ENCODE data around the gene EFCAB9. TPM values are rescaled to one million over a fixed set of nuclear protein-coding genes. Genes with fewer than 3 reads are reported as not detected.

The EFCAB9 gene
- polyA plus RNA-seq, 3 donors: not detected

GRCh38 chr5:172234031-172234430 lies 40.1 kb downstream of the EFCAB9 start:
- DNase-seq (ENCODE audit: low read depth in 3 of 3, low spot score in 2 of 3): no peak

GRCh38 chr5:172235132-172235780 lies 41.3 kb downstream of the EFCAB9 start:
- no peak for DNase-seq (ENCODE audit: low read depth in 3 of 3, low spot score in 2 of 3)

- no peak for DNase-seq (ENCODE audit: low read depth in 3 of 3, low spot score in 2 of 3)
Observed at GRCh38 chr5:172235827-172236736, 42.1 kb downstream of the EFCAB9 start.

GRCh38 chr5:172238334-172238733 lies 44.4 kb downstream of the EFCAB9 start:
- no peak for DNase-seq (ENCODE audit: low read depth in 3 of 3, low spot score in 2 of 3)

- DNase-seq (ENCODE audit: low read depth in 3 of 3, low spot score in 2 of 3): no peak
Observed at GRCh38 chr5:172243302-172243701, 49.3 kb downstream of the EFCAB9 start.

- DNase-seq (ENCODE audit: low read depth in 3 of 3, low spot score in 2 of 3): no peak
Observed at GRCh38 chr5:172245046-172245445, 51.1 kb downstream of the EFCAB9 start.

- DNase-seq (ENCODE audit: low read depth in 3 of 3, low spot score in 2 of 3): no peak
Observed at GRCh38 chr5:172245703-172246125, 51.7 kb downstream of the EFCAB9 start.

- no peak for DNase-seq (ENCODE audit: low read depth in 3 of 3, low spot score in 2 of 3)
Observed at GRCh38 chr5:172248637-172249036, 54.7 kb downstream of the EFCAB9 start.

- DNase-seq (ENCODE audit: low read depth in 3 of 3, low spot score in 2 of 3): no peak
Observed at GRCh38 chr5:172251419-172251818, 57.4 kb downstream of the EFCAB9 start.

GRCh38 chr5:172252501-172252900 lies 58.5 kb downstream of the EFCAB9 start:
- no peak for DNase-seq (ENCODE audit: low read depth in 3 of 3, low spot score in 2 of 3)

Other genes with a start within 250 kb of the EFCAB9 start
- 10 to 100 TPM; 59.8 to 61.3 (median 60.0) TPM for gene FBXW11, start 187.5 kb upstream of the EFCAB9 start, polyA plus RNA-seq (ENCODE audit: insufficient read length in 3 of 3)
- gene STK10, start 5.9 kb upstream of the EFCAB9 start, polyA plus RNA-seq (ENCODE audit: insufficient read length in 3 of 3): 10 to 100 TPM; 13.3 to 15.9 (median 15.6) TPM
- gene UBTD2, start 89.6 kb downstream of the EFCAB9 start, polyA plus RNA-seq (ENCODE audit: insufficient read length in 3 of 3): 10 to 100 TPM; 74.5 to 83.5 (median 79.4) TPM